HCT116 (cell line): ENCODE measurements around the gene GOLGA6L9. TPM values are rescaled to one million over a fixed set of nuclear protein-coding genes. Genes with fewer than 3 reads are reported as not detected.
"Not testable (repeated sequence)": the region's sequence is repeated elsewhere in the genome, so short reads cannot be mapped to it uniquely, and the experiment has no call there.

Experiments
- ATAC-seq: fragments of 200-7000 bp; cut with Tn5 transposase; 2 replicates; pipeline ENCODE4 v1.9.1; 2020; ENCODE audit warnings: mild to moderate bottlenecking, moderate library complexity
- BruUV-seq: library from RNA; stranded (reverse); fragments of 400-500 nt; replicated peaks from 2 replicates; lab custom pipeline; 2021; lab: Mats Ljungman, UMichigan
- CTCF ChIA-PET: fragments of 300-600 bp; sonication (Branson Sonifier 250); formaldehyde crosslinking; loops from one replicate; lab custom pipeline; 2021; ENCODE audit warnings: antibody characterized with exemption; lab: Charles Lee
- POLR2A ChIA-PET: fragments of 300-600, 350-600 bp; sonication (Branson Sonifier 250); formaldehyde crosslinking; loops from one replicate; lab custom pipeline; 2021; ENCODE audit warnings: antibody characterized with exemption; lab: Charles Lee
- RAD21 ChIA-PET, 2 experiments: fragments of 300-600 bp; sonication (Branson Sonifier 250); formaldehyde crosslinking; loops; one replicate each; lab custom pipeline; 2023; ENCODE audit warnings: low total read pairs in 2 of 2; ENCODE audit not compliant: uncharacterized antibody in 2 of 2, unreplicated experiment in 2 of 2, low non-redundant PET in 1 of 2; lab: Charles Lee
- DNase-seq: peaks from one replicate; pipeline ENCODE4 v3.0.0-alpha.2; 2010; ENCODE audit warnings: low read depth, low spot score
- H2AFZ ChIP-seq: fragments of 200-600 bp; shearing (Covaris generic), sonication (generic); 2 replicates; pipeline ENCODE4 v1.6.1; 2017; ENCODE audit warnings: low read depth, mixed run types, mixed read lengths, antibody characterized with exemption, low read length; ENCODE audit not compliant: poor library complexity, severe bottlenecking
- H3K27ac ChIP-seq: 2 replicates; pipeline ENCODE4 v1.5.1; 2012; ENCODE audit warnings: low read depth, low read length
- H3K27me3 ChIP-seq: fragments of 200-600 bp; sonication (generic); 2 replicates; pipeline ENCODE4 v1.6.1; 2016; ENCODE audit warnings: mixed run types, low read length, mixed read lengths; ENCODE audit not compliant: insufficient read depth
- H3K36me3 ChIP-seq, 2 experiments: fragments of 200-500 bp in 1 of 2; fragments of 200-600 bp in 1 of 2; sonication (Bioruptor generic) in 1 of 2; sonication (generic) in 1 of 2; 2 replicates each; pipeline versions ENCODE4 v1.5.1 to v1.6.1; 2014 to 2016; ENCODE audit warnings: low read length in 2 of 2, inconsistent platforms in 1 of 2, mixed read lengths in 1 of 2, mixed run types in 1 of 2; ENCODE audit not compliant: insufficient read depth in 2 of 2, control insufficient read depth in 1 of 2
- H3K4me1 ChIP-seq, 2 experiments: fragments of 200-600 bp in 1 of 2; sonication (generic) in 1 of 2; 2 replicates each; pipeline versions ENCODE4 v1.5.1 to v1.6.1; 2012 to 2017; ENCODE audit warnings: low read length in 2 of 2, inconsistent platforms in 1 of 2, mild to moderate bottlenecking in 1 of 2, mixed read lengths in 1 of 2, mixed run types in 1 of 2, moderate library complexity in 1 of 2; ENCODE audit not compliant: insufficient read depth in 2 of 2, control insufficient read depth in 1 of 2
- H3K4me2 ChIP-seq: fragments of 200-600 bp; sonication (generic); 2 replicates; pipeline ENCODE4 v1.6.1; 2017; ENCODE audit warnings: mixed run types, low read length, mixed read lengths
- H3K4me3 ChIP-seq, 2 experiments: fragments of 200-600 bp in 1 of 2; sonication (generic) in 1 of 2; replicated peaks in 1 of 2; 2 replicates each; pipeline ENCODE4 v1.5.1; 2011 to 2016; ENCODE audit warnings: low read length in 2 of 2, control low read depth in 1 of 2, low read depth in 1 of 2, mild to moderate bottlenecking in 1 of 2, mixed read lengths in 1 of 2, mixed run types in 1 of 2
- H3K79me2 ChIP-seq: fragments of 200-600 bp; sonication (generic); 2 replicates; pipeline ENCODE4 v1.6.1; 2017; ENCODE audit warnings: mild to moderate bottlenecking, mixed run types, low read length, moderate library complexity, mixed read lengths; ENCODE audit not compliant: insufficient read depth
- H3K9ac ChIP-seq: fragments of 200-600 bp; sonication (generic); 2 replicates; pipeline ENCODE4 v1.6.1; 2016; ENCODE audit warnings: low read length, mixed read lengths
- H3K9me2 ChIP-seq: fragments of 200-600 bp; sonication (generic), shearing (Covaris generic); 2 replicates; pipeline ENCODE4 v1.6.1; 2017; ENCODE audit warnings: mixed run types, mild to moderate bottlenecking, moderate library complexity; ENCODE audit not compliant: insufficient read depth
- H3K9me3 ChIP-seq, 2 experiments: fragments of 200-500 bp in 1 of 2; fragments of 200-600 bp in 1 of 2; sonication (Bioruptor generic) in 1 of 2; sonication (generic) in 1 of 2; 2 replicates each; pipeline ENCODE4 v1.6.1; 2014 to 2017; ENCODE audit warnings: low read length in 2 of 2, mixed read lengths in 2 of 2, inconsistent platforms in 1 of 2, low read depth in 1 of 2, mild to moderate bottlenecking in 1 of 2, mixed run types in 1 of 2, moderate library complexity in 1 of 2; ENCODE audit not compliant: control insufficient read depth in 1 of 2, insufficient read depth in 1 of 2
- H4K20me1 ChIP-seq: fragments of 200-600 bp; sonication (generic), shearing (Covaris generic); 2 replicates; pipeline ENCODE4 v1.6.1; 2017; ENCODE audit warnings: mixed run types, mild to moderate bottlenecking, moderate library complexity; ENCODE audit not compliant: insufficient read depth
- intact Hi-C: fragments of 100-400 bp; cut with micrococcal nuclease; formaldehyde crosslinking; loops from 2 replicates; pipeline ENCODE4 v1.10.0; 2022
- total RNA-seq: library from RNA; stranded (reverse); gene quantifications from one replicate; pipeline ENCODE4 v1.2.1, GENCODE V29; 2021; ENCODE audit not compliant: unreplicated experiment

The GOLGA6L9 gene
- total RNA-seq, 1 experiment from 2014 or later, result 4.3 TPM

- intact Hi-C loops, H3K4me3 ChIP-seq, CTCF ChIA-PET, H3K9me2 ChIP-seq, H3K27ac ChIP-seq, RAD21 ChIA-PET, H3K4me2 ChIP-seq, H3K27me3 ChIP-seq, POLR2A ChIA-PET, BruUV-seq, H3K4me1 ChIP-seq, H3K9ac ChIP-seq, DNase-seq, ATAC-seq, H3K79me2 ChIP-seq, H3K9me3 ChIP-seq, H4K20me1 ChIP-seq, H3K36me3 ChIP-seq, H2AFZ ChIP-seq: not testable (repeated sequence)
Observed at GRCh38 chr15:82474596-82475325, 45.1 kb downstream of the GOLGA6L9 start.

GRCh38 chr15:82475345-82475967 lies 45.8 kb downstream of the GOLGA6L9 start:
- H3K9ac ChIP-seq, H3K9me2 ChIP-seq, H3K27me3 ChIP-seq, H3K36me3 ChIP-seq, intact Hi-C loops, RAD21 ChIA-PET, H3K9me3 ChIP-seq, DNase-seq, H4K20me1 ChIP-seq, H3K79me2 ChIP-seq, BruUV-seq, POLR2A ChIA-PET, H3K4me3 ChIP-seq, H3K4me2 ChIP-seq, H3K27ac ChIP-seq, ATAC-seq, H3K4me1 ChIP-seq, CTCF ChIA-PET, H2AFZ ChIP-seq: not testable (repeated sequence)

DNA sequence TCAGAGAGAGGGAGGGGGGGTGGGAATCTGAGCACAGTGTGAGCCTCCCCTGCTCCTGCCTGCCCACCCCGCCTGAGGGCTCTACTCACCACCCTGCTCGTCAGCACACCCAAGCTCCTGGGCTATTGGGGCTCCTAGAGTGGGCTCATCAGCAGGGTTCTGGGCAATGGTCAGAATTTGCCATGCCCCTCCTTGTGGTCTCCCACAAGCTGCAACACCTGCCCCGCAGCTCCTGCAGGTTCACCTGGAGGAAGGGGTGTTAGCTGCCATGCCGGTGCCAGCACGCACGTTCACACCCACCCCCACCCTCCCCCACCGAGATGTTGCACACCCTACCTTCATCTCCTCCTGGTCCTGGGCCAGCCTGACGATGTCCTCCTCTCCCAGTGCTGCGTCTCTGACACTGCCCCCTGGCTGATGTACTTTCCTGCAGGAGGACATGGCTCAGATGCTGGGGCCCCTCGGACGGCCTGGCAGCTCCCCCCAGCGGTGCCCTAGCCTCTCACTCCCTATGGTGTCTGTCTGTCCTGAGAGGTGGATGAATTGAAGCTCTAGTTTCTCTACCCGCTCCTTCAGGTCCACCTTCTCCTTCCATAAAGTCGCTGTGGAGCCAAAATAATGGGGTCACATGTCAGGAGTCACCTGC lies 47.2 kb downstream of the GOLGA6L9 start:
- H3K27me3 ChIP-seq, result not testable (repeated sequence)

GRCh38 chr15:82477343-82478057 lies 47.9 kb downstream of the GOLGA6L9 start:
- H2AFZ ChIP-seq, H4K20me1 ChIP-seq, H3K9me2 ChIP-seq, H3K36me3 ChIP-seq, H3K27ac ChIP-seq, H3K4me1 ChIP-seq, CTCF ChIA-PET, intact Hi-C loops, RAD21 ChIA-PET, H3K79me2 ChIP-seq, H3K9me3 ChIP-seq, ATAC-seq, BruUV-seq, H3K4me3 ChIP-seq, H3K4me2 ChIP-seq, DNase-seq, H3K27me3 ChIP-seq, POLR2A ChIA-PET, H3K9ac ChIP-seq: not testable (repeated sequence)

More for the DNA sequence above, 47.2 kb downstream of the GOLGA6L9 start:
- H3K36me3 ChIP-seq, H3K9me2 ChIP-seq, H3K9ac ChIP-seq, H3K4me1 ChIP-seq, H4K20me1 ChIP-seq, H3K9me3 ChIP-seq, ATAC-seq, H3K4me2 ChIP-seq, CTCF ChIA-PET, H2AFZ ChIP-seq, DNase-seq, H3K4me3 ChIP-seq, RAD21 ChIA-PET, H3K27ac ChIP-seq, BruUV-seq, intact Hi-C loops, POLR2A ChIA-PET, H3K79me2 ChIP-seq: not testable (repeated sequence)
